GM23338 (cell line): Measurements from ENCODE around the gene GRM4. TPM values are rescaled to one million over a fixed set of nuclear protein-coding genes. Genes with fewer than 3 reads are reported as not detected.

Source experiments
- ATAC-seq: fragments of 200-7000 bp; cut with Tn5 transposase; 3 replicates; pipeline ENCODE4 v1.9.1; 2020
- DNase-seq: peaks from one replicate; pipeline ENCODE4 v3.0.0-alpha.2; 2015; ENCODE audit warnings: low spot score
- H2AFZ ChIP-seq: fragments of 200-600 bp; sonication (generic); 2 replicates; pipeline ENCODE4 v1.8.0; 2016; ENCODE audit warnings: antibody characterized with exemption, mild to moderate bottlenecking, moderate library complexity
- H3F3A ChIP-seq: fragments of 200-600 bp; sonication (generic); replicated peaks from 2 replicates; pipeline ENCODE4 v1.8.0; 2017; ENCODE audit warnings: antibody characterized with exemption, mixed run types, low read depth
- H3K27ac ChIP-seq: fragments of 200-600 bp; sonication (generic); 2 replicates; pipeline ENCODE4 v1.6.1; 2016; ENCODE audit warnings: low read depth
- H3K27me3 ChIP-seq: fragments of 200-600 bp; sonication (generic); 2 replicates; pipeline ENCODE4 v1.8.0; 2016; ENCODE audit warnings: mild to moderate bottlenecking, mixed run types, moderate library complexity; ENCODE audit not compliant: insufficient read depth
- H3K36me3 ChIP-seq: fragments of 200-600 bp; sonication (generic); 2 replicates; pipeline ENCODE4 v1.8.0; 2016; ENCODE audit warnings: mild to moderate bottlenecking; ENCODE audit not compliant: insufficient read depth
- H3K4me1 ChIP-seq: fragments of 200-600 bp; sonication (generic); 2 replicates; pipeline ENCODE4 v1.8.0; 2016; ENCODE audit warnings: mild to moderate bottlenecking, moderate library complexity; ENCODE audit not compliant: insufficient read depth
- H3K4me2 ChIP-seq: fragments of 200-600 bp; sonication (generic); 2 replicates; pipeline ENCODE4 v1.7.1; 2017; ENCODE audit warnings: mixed run types
- H3K4me3 ChIP-seq: fragments of 200-600 bp; sonication (generic); 2 replicates; pipeline ENCODE4 v1.6.1; 2016; ENCODE audit warnings: mixed run types
- H3K79me2 ChIP-seq: fragments of 200-600 bp; sonication (generic); replicated peaks from 2 replicates; pipeline ENCODE4 v1.8.0; 2017; ENCODE audit warnings: mild to moderate bottlenecking; ENCODE audit not compliant: insufficient read depth
- H3K9me2 ChIP-seq: fragments of 200-600 bp; sonication (generic); 2 replicates; pipeline ENCODE4 v1.8.0; 2017; ENCODE audit not compliant: insufficient read depth
- H4K20me1 ChIP-seq: fragments of 200-600 bp; sonication (generic); replicated peaks from 2 replicates; pipeline ENCODE4 v1.8.0; 2017; ENCODE audit warnings: mild to moderate bottlenecking; ENCODE audit not compliant: insufficient read depth
- H3K27ac Mint-ChIP-seq: 2 replicates; pipeline ENCODE4 v1.8.0; 2020; ENCODE audit warnings: inconsistent platforms, mild to moderate bottlenecking, moderate library complexity, mixed read lengths
- H3K27me3 Mint-ChIP-seq: 3 replicates; pipeline ENCODE4 v1.8.0; 2022; ENCODE audit warnings: low read depth, mild to moderate bottlenecking, moderate library complexity, mixed read lengths, inconsistent platforms; ENCODE audit not compliant: insufficient read depth, poor library complexity
- H3K36me3 Mint-ChIP-seq: 3 replicates; pipeline ENCODE4 v1.8.0; 2021; ENCODE audit warnings: low read depth, mild to moderate bottlenecking, inconsistent platforms, moderate library complexity, mixed read lengths
- H3K4me1 Mint-ChIP-seq: 3 replicates; pipeline ENCODE4 v1.8.0; 2020; ENCODE audit warnings: mild to moderate bottlenecking, inconsistent platforms, mixed read lengths
- H3K4me3 Mint-ChIP-seq: 3 replicates; pipeline ENCODE4 v1.8.0; 2021; ENCODE audit warnings: moderate library complexity, mild to moderate bottlenecking, inconsistent platforms, mixed read lengths
- H3K9me3 Mint-ChIP-seq: 3 replicates; pipeline ENCODE4 v1.8.0; 2020; ENCODE audit warnings: moderate library complexity, mild to moderate bottlenecking, inconsistent platforms, mixed read lengths
- CREB1 ChIP-seq: fragments of 250-450 bp; sonication (Bioruptor Pico); IDR thresholded peaks from 2 replicates; pipeline ENCODE4 v1.5.0; 2020; ENCODE audit warnings: low read depth, mild to moderate bottlenecking, moderate library complexity
- CTCF ChIP-seq, 2 experiments: fragments of 200-600 bp in 1 of 2; sonication (generic) in 1 of 2; conservative IDR thresholded peaks; 2 replicates each; pipeline versions ENCODE4 v1.5.1 to v1.6.1; 2016 to 2017; ENCODE audit warnings: antibody characterized with exemption in 2 of 2, low read depth in 2 of 2, mild to moderate bottlenecking in 2 of 2, moderate library complexity in 1 of 2
- ETS1 ChIP-seq: IDR thresholded peaks from 2 replicates; pipeline ENCODE4 v1.6.1; 2016; ENCODE audit warnings: antibody characterized with exemption
- EZH2 ChIP-seq: fragments of 200-600 bp; sonication (generic); IDR thresholded peaks from one replicate; pipeline ENCODE4 v1.8.0; 2017; ENCODE audit warnings: antibody characterized with exemption, mild to moderate bottlenecking, low read depth; ENCODE audit not compliant: unreplicated experiment
- EZH2phosphoT487 ChIP-seq: fragments of 200-600 bp; sonication (generic); IDR thresholded peaks from one replicate; pipeline ENCODE4 v1.8.1; 2018; ENCODE audit warnings: antibody characterized with exemption; ENCODE audit not compliant: unreplicated experiment
- JUNB ChIP-seq: IDR thresholded peaks from one replicate; pipeline ENCODE4 v1.6.1; 2016; ENCODE audit warnings: antibody characterized with exemption; ENCODE audit not compliant: unreplicated experiment
- NANOG ChIP-seq: IDR thresholded peaks from 2 replicates; pipeline ENCODE4 v1.6.1; 2016; ENCODE audit warnings: antibody characterized with exemption, borderline replicate concordance
- POLR2AphosphoS5 ChIP-seq: IDR thresholded peaks from 2 replicates; pipeline ENCODE4 v1.6.1; 2016; ENCODE audit warnings: antibody characterized with exemption, low read depth
- STAT1 ChIP-seq: IDR thresholded peaks from one replicate; pipeline ENCODE4 v1.6.1; 2016; ENCODE audit warnings: antibody characterized with exemption; ENCODE audit not compliant: unreplicated experiment
- ZNF114 ChIP-seq: fragments of 250-450 bp; sonication (Bioruptor Pico); IDR thresholded peaks from 2 replicates; pipeline ENCODE4 v1.5.0; 2020; ENCODE audit warnings: mild to moderate bottlenecking, moderate library complexity
- ZNF331 ChIP-seq: fragments of 250-450 bp; sonication (Bioruptor Pico); IDR thresholded peaks from 2 replicates; pipeline ENCODE4 v1.5.0; 2020; ENCODE audit warnings: low read depth, mild to moderate bottlenecking, moderate library complexity
- polyA plus RNA-seq: library from polyadenylated mRNA; unstranded; fragments of >200 nt; fragmentation: Nextera tagmentation; extraction: Ambion mirVana; gene quantifications from 2 replicates; pipeline ENCODE4 v1.2.1, GENCODE V29; 2016
- total RNA-seq: library from RNA; depleted of rRNA; stranded (reverse); fragments of >200 nt; shearing (Covaris generic); gene quantifications from 2 replicates; pipeline ENCODE4 v1.2.3, GENCODE V29; 2014
- TF ChIP-seq, protein P1 (sequence below): IDR thresholded peaks from one replicate; pipeline ENCODE4 v1.6.1; 2018; ENCODE audit warnings: antibody characterized with exemption; ENCODE audit not compliant: unreplicated experiment
- TF ChIP-seq, protein P2 (sequence below): fragments of 250-450 bp; sonication (Bioruptor Pico); IDR thresholded peaks from 2 replicates; pipeline ENCODE4 v1.5.0; 2020; ENCODE audit warnings: mild to moderate bottlenecking, moderate library complexity

Gene GRM4
- total and polyA plus RNA-seq, 2 experiments from 2014 or later, result 7.0 to 30.6 TPM

DNA sequence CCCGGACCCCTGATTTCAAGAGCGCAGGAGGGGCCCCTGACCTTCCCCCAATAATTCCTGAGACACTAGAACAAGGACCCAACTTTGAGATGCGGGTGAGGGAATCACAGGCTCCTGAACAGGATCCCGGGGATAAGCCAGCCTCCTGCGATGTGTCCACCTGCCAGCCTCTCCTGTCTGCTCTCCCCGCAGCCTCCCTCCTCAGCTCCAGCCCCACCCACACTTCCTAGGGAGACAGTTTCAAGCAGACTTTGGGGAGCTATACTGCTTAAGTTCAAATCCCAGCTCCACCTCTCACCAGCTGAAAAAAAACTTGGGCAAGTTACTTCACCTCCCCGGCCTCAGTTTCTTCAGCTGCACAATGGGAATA lies 50.8 kb downstream of the GRM4 start:
- Mint-ChIP-seq H3K9me3 (no peaks in the 10 kb centered on the region), H3K36me3 (no peaks in the 10 kb centered on the region; the same call in 2 of the 3 replicates), H3K27ac (no peak overlapping the region), H3K4me1 (peaks cover 49% of the 10 kb centered on the region), H3K27me3 (peaks cover 18% of the 10 kb centered on the region), H3K4me3 (no peak overlapping the region)
- DNase-seq, result no peak
- Histone ChIP-seq H3K36me3 (no peaks in the 10 kb centered on the region), H3K79me2 (no peaks in the 10 kb centered on the region), H2AFZ (no peak overlapping the region), H3K4me3 (no peak overlapping the region), H3F3A (no peaks in the 10 kb centered on the region), H3K9me2 (no peaks in the 10 kb centered on the region), H3K4me1 (no peaks in the 10 kb centered on the region; the same call in 1 of the 2 replicates), H3K4me2 (no peak overlapping the region), H4K20me1 (peaks cover 5% of the 10 kb centered on the region; the same call in 1 of the 2 replicates), H3K27ac (no peak overlapping the region), H3K27me3 (no peaks in the 10 kb centered on the region)
- TF ChIP-seq ZNF114 (no peak), JUNB (no peak), ZNF331 (no peak), POLR2AphosphoS5 (no peak), ETS1 (no peak), EZH2 (no peak), NANOG (no peak), CTCF (conservative IDR thresholded peaks at IDR 0.05; ENCODE audit: low read depth in 2 of 2) (no peak), CREB1 (no peak), EZH2phosphoT487 (no peak), STAT1 (no peak)
- TF ChIP-seq, protein P1, sequence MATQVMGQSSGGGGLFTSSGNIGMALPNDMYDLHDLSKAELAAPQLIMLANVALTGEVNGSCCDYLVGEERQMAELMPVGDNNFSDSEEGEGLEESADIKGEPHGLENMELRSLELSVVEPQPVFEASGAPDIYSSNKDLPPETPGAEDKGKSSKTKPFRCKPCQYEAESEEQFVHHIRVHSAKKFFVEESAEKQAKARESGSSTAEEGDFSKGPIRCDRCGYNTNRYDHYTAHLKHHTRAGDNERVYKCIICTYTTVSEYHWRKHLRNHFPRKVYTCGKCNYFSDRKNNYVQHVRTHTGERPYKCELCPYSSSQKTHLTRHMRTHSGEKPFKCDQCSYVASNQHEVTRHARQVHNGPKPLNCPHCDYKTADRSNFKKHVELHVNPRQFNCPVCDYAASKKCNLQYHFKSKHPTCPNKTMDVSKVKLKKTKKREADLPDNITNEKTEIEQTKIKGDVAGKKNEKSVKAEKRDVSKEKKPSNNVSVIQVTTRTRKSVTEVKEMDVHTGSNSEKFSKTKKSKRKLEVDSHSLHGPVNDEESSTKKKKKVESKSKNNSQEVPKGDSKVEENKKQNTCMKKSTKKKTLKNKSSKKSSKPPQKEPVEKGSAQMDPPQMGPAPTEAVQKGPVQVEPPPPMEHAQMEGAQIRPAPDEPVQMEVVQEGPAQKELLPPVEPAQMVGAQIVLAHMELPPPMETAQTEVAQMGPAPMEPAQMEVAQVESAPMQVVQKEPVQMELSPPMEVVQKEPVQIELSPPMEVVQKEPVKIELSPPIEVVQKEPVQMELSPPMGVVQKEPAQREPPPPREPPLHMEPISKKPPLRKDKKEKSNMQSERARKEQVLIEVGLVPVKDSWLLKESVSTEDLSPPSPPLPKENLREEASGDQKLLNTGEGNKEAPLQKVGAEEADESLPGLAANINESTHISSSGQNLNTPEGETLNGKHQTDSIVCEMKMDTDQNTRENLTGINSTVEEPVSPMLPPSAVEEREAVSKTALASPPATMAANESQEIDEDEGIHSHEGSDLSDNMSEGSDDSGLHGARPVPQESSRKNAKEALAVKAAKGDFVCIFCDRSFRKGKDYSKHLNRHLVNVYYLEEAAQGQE, result no peak
- TF ChIP-seq, protein P2, sequence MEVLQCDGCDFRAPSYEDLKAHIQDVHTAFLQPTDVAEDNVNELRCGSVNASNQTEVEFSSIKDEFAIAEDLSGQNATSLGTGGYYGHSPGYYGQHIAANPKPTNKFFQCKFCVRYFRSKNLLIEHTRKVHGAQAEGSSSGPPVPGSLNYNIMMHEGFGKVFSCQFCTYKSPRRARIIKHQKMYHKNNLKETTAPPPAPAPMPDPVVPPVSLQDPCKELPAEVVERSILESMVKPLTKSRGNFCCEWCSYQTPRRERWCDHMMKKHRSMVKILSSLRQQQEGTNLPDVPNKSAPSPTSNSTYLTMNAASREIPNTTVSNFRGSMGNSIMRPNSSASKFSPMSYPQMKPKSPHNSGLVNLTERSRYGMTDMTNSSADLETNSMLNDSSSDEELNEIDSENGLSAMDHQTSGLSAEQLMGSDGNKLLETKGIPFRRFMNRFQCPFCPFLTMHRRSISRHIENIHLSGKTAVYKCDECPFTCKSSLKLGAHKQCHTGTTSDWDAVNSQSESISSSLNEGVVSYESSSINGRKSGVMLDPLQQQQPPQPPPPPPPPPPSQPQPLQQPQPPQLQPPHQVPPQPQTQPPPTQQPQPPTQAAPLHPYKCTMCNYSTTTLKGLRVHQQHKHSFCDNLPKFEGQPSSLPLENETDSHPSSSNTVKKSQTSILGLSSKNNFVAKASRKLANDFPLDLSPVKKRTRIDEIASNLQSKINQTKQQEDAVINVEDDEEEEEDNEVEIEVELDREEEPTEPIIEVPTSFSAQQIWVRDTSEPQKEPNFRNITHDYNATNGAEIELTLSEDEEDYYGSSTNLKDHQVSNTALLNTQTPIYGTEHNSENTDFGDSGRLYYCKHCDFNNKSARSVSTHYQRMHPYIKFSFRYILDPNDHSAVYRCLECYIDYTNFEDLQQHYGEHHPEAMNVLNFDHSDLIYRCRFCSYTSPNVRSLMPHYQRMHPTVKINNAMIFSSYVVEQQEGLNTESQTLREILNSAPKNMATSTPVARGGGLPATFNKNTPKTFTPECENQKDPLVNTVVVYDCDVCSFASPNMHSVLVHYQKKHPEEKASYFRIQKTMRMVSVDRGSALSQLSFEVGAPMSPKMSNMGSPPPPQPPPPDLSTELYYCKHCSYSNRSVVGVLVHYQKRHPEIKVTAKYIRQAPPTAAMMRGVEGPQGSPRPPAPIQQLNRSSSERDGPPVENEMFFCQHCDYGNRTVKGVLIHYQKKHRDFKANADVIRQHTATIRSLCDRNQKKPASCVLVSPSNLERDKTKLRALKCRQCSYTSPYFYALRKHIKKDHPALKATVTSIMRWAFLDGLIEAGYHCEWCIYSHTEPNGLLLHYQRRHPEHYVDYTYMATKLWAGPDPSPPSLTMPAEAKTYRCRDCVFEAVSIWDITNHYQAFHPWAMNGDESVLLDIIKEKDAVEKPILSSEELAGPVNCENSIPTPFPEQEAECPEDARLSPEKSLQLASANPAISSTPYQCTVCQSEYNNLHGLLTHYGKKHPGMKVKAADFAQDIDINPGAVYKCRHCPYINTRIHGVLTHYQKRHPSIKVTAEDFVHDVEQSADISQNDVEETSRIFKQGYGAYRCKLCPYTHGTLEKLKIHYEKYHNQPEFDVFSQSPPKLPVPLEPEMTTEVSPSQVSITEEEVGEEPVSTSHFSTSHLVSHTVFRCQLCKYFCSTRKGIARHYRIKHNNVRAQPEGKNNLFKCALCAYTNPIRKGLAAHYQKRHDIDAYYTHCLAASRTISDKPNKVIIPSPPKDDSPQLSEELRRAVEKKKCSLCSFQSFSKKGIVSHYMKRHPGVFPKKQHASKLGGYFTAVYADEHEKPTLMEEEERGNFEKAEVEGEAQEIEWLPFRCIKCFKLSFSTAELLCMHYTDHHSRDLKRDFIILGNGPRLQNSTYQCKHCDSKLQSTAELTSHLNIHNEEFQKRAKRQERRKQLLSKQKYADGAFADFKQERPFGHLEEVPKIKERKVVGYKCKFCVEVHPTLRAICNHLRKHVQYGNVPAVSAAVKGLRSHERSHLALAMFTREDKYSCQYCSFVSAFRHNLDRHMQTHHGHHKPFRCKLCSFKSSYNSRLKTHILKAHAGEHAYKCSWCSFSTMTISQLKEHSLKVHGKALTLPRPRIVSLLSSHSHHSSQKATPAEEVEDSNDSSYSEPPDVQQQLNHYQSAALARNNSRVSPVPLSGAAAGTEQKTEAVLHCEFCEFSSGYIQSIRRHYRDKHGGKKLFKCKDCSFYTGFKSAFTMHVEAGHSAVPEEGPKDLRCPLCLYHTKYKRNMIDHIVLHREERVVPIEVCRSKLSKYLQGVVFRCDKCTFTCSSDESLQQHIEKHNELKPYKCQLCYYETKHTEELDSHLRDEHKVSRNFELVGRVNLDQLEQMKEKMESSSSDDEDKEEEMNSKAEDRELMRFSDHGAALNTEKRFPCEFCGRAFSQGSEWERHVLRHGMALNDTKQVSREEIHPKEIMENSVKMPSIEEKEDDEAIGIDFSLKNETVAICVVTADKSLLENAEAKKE (CRISPR knock-in tag), result no peak
- no peak for ATAC-seq
